ENCODE results near the gene TRMT2B.
"Not testable (repeated sequence)": the region's sequence is repeated elsewhere in the genome, so short reads cannot be mapped to it uniquely, and the experiment has no call there.

Gene TRMT2B

GRCh38 chrX:100995469-100995868, 56.4 kb downstream of the TRMT2B start:
- peak; percentile 9 for DNase-seq

GRCh38 chrX:100994352-100995281, 57.3 kb downstream of the TRMT2B start:
- no peak for DNase-seq

DNA sequence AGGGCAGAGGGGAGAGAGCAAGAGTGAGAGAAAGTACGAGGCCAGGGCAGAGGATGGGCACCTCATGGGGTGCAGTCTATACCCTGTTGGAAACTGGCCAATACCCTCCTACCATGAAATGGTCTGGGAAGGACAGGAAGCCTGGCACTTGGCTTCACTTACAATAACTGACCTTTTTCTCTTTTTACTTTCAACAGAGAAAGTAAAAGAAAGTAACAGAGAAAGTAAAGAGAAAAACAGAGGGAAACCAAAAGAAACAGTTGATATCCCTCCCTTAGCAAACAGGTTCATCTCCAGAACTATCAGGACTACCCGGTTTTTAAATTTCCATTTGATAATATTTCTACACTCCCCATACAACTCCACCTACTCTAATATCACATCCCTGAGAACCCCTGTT, 61.8 kb downstream of the TRMT2B start:
- DNase-seq, result no peak

GRCh38 chrX:100984818-100985217, 67.1 kb downstream of the TRMT2B start:
- no peak for DNase-seq

DNA sequence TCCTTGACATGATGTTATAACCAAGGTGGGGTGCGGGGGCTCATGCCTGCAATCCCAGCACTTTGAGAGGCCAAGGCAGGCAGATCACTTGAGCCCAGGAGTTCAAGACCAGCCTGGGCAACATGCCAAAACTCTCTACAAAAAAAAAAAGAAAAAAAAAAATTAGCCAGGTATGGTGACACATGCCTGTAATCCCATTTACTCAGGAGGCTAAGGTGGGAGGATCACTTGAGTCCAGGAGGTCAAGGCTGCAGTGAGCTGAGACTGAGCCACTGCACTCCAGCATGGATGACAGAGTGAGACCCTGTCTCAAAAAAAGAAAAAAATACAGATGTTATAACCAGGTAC, 70.4 kb downstream of the TRMT2B start:
- DNase-seq, result not testable (repeated sequence)

DNA sequence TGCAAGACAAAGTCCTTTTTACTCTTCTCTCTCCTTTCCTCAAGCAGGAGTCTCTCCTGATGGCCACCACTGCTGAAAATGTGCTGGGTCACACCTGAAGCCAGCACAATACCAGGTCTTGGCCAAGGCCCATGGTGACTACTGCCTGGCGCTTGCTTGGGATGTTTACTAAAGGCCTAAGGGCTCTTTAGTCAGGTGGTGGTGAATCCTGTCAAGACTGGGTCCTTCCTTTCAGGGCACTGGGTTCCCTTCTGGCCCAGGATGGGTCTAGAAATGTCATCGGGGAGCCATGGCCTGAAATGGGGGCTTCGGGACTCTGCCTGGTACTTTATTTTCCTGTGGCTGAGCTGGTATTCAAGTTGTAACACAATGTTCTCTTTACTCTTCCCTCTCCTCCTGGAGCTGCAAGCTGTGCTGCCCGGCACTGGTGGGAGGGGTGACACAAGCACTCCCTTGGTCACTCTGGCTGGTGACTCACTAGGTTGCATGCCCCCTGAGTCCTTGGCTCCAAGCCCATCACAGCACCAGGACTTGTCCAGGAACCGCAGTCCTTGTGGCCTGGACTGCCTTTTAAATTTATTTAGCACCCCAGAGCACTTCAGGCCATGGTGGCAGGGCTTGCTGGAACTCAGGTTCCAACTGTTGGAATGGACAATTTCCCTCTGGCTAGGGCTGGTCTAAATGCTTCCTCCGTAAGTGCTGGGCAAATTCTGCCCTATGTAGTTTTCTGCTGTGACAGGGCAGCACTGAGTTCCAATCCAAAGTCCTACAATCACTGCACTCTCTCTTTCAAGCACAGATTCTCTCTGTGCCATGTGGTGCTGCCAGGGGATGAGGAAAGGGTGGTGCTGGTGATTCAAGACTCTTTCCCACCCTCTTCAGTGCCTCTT, 71.1 kb downstream of the TRMT2B start:
- no peak for DNase-seq

DNA sequence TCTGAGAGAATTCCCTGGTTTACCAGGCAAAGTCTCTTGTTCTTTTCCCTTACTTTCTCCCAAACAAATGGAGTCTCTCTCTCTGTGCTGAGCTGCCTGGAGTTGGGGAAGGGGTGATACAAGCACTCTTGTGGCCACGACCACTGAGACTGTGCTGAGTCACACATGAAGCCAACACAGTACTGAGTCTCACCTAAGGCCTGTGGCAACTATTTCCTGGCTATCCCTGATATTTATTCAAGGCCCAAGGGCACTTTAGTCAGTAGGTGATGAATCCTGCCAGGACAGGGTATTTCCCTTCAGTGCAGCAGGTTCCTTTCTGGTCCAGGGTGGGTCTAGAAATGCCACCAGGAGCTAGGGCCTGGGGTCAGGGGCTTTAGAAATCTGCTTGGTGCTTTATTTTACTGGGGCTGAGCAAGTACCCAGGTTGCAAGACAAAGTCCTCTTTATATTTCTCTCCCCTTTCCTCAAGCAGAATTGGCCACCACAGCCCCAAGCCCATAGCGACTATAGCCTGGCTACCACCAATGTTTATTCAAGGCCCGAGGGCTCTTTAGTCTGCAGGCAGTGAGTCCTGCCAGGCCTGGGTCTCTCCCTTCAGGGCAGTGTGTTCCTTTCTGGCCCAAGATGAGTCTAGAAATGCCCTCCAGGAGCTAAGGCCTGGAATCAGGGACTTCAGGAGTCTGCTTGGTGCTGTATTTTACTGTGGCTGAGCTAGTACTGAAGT, 71.9 kb downstream of the TRMT2B start:
- DNase-seq, result no peak

- DNase-seq, result no peak
Observed at GRCh38 chrX:100976211-100976610, 75.7 kb downstream of the TRMT2B start.

DNA sequence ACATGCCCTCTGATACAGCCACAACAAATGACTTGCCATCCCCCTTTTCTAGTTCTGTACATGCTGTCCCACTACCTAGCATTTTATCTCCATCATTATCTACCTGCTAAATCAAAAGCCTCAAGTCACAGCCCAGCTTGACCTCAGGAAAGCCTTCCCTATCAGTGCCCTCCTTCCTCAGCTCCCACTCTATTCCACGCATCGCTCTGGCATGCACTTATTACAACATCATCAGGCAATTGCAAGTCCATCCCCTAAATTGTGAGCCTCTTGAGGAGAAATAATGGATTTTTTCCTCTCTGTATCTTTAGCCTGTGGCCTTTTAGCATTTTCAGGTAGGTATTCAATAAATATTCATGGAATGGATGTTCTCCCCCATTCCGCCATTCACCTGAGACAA, 76.7 kb downstream of the TRMT2B start:
- DNase-seq, result no peak

DNA sequence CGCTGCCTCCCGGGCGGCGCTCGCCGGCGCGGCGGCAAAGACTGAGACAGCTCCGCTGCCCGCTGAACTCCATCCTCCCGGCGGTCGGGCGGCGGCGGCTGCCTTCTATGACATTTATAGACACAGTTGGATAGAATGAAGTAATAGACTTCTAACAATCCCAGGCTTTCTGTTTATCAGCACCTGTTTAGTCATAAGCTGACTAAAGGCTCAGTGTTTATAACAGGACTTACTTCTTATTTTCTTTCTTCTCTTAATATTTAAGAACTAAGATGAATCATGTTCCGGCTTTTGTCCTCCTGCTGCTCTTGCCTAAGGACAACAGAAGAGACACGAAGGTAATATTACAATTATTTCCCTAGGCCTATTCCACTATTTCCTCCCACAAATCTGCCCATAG, 78.5 kb downstream of the TRMT2B start:
- no peak for DNase-seq

- no peak for DNase-seq
Observed at GRCh38 chrX:100969936-100970335, 82.0 kb downstream of the TRMT2B start.

DNA sequence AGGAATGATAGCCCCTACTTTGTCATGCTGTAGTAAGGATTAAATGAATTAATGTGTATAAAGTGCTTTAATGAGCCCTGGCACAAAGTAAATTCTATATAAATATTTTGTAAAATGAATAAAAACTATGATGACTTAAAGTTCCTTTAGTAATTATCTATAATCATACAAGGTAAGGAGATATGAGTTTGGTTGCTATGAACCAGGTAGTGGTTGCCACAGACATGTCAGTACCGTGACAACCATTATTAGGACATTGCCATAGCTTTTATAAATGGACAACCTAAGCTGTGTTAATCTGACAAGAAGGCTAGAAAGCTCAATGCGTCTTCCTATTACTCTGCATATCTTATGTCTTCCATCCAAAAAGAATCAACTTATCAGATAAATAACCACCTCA, 82.5 kb downstream of the TRMT2B start, which contains the start of gene ARL13A:
Gene ARL13A (plus strand): TSS at position 301 of the 400 bp plus-strand sequence. CDS start 3,982 bp downstream, outside the sequence.
- no peak for DNase-seq

GRCh38 chrX:100964362-100964761, 87.5 kb downstream of the TRMT2B start:
- DNase-seq, result no peak

DNA sequence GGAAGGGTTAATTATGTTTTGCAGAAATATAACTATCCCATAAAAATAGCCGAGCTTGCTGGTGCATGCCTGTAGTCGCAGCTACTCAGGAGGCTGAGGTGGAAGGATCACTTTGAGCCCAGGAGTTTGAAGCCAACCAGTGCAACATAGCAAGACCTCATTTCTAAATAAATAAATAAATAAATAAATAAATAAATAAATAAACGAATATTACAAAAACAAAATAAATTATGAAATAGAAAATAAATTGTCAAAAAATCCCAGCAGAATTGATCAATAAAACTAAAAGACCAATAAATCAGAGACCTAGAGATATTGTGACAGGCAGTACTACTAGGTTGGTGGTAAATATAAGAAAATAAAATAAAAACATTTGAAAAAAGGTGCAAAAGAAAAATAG, 89.1 kb downstream of the TRMT2B start:
- DNase-seq, result no peak

Measured in activated naive CD4-positive, alpha-beta T cell treated with anti-CD3 and anti-CD28 coated beads, Interleukin-2, amount 50 U/mL, for 16 hours (primary cell).